Spinal cord (tissue), 10 donors: ENCODE measurements around the gene NLRX1. TPM values are rescaled to one million over a fixed set of nuclear protein-coding genes. Genes with fewer than 3 reads are reported as not detected.
"Not testable (repeated sequence)": the region's sequence is repeated elsewhere in the genome, so short reads cannot be mapped to it uniquely, and the experiment has no call there.

Source experiments
- DNase-seq, 6 donors: peaks; one replicate each; pipeline versions ENCODE4 v3.0.0 to v3.0.0-alpha.2; 2013 to 2015; ENCODE audit warnings: low spot score in 6 of 6, low read depth in 4 of 6
- H3K27ac ChIP-seq: one replicate; pipeline ENCODE4 v1.5.1; 2013; ENCODE audit warnings: low read depth, low read length, control low read depth
- H3K27me3 ChIP-seq: one replicate; pipeline ENCODE4 v1.6.1; 2013; ENCODE audit warnings: low read length; ENCODE audit not compliant: control insufficient read depth, insufficient read depth
- H3K36me3 ChIP-seq: one replicate; pipeline ENCODE4 v1.6.1; 2013; ENCODE audit warnings: low read length; ENCODE audit not compliant: control insufficient read depth, insufficient read depth
- H3K4me1 ChIP-seq: one replicate; pipeline ENCODE4 v1.6.1; 2013; ENCODE audit warnings: low read length; ENCODE audit not compliant: control insufficient read depth, insufficient read depth
- H3K4me3 ChIP-seq: one replicate; pipeline ENCODE4 v1.5.1; 2013; ENCODE audit warnings: low read depth, low read length, control low read depth
- H3K9me3 ChIP-seq: one replicate; pipeline ENCODE4 v1.6.1; 2013; ENCODE audit warnings: low read length; ENCODE audit not compliant: control insufficient read depth, insufficient read depth
- WGBS: methylation state at CpG from one replicate; pipeline ENCODE4 v1.1.5; 2013; ENCODE audit warnings: missing lambda C conversion rate; ENCODE audit not compliant: insufficient coverage; 5-methylcytosine and 5-hydroxymethylcytosine counted together
- polyA plus RNA-seq, 2 donors: library from polyadenylated mRNA; unstranded; fragments of 120-200 nt; gene quantifications; one replicate each; pipeline ENCODE4 v1.2.1, GENCODE V29; 2013; ENCODE audit not compliant: insufficient read length in 2 of 2
- total RNA-seq, 2 donors: library from RNA; depleted of rRNA in 1 of 2; stranded (reverse); fragments of 120-200 nt in 1 of 2; fragments of >200 nt in 1 of 2; gene quantifications; one replicate each; pipeline versions ENCODE4 v1.2.3 to v1.2.4, GENCODE V29; 2013 to 2014
- donor health status: healthy.

NLRX1 gene
- total and polyA plus RNA-seq, 4 donors: 8.9 to 15.6 (median 9.9) TPM

- no peaks in the 10 kb centered on the region for H3K9me3 ChIP-seq
- no peak overlapping the region for H3K4me3 ChIP-seq
- DNase-seq: no peak
- H3K27me3 ChIP-seq: no peaks in the 10 kb centered on the region
- H3K4me1 ChIP-seq: peaks cover 8% of the 10 kb centered on the region
- WGBS: 83% methylated on average over 6 of the region's 8 CpGs
- no peak overlapping the region for H3K27ac ChIP-seq
- H3K36me3 ChIP-seq: no peaks in the 10 kb centered on the region
These were observed 2.0 kb upstream of the NLRX1 start for GRCh38 chr11:119166368-119167076.

- 82% methylated on average over 4 of the region's 10 CpGs for WGBS
These were observed 1.5 kb upstream of the NLRX1 start for GRCh38 chr11:119167077-119167458.

GRCh38 chr11:119167933-119168332 lies 592 bp upstream of the NLRX1 start:
- Histone ChIP-seq H3K4me1 (peaks cover 8% of the 10 kb centered on the region), H3K4me3 (no peak overlapping the region), H3K9me3 (no peaks in the 10 kb centered on the region), H3K36me3 (peaks cover 3% of the 10 kb centered on the region), H3K27me3 (no peaks in the 10 kb centered on the region), H3K27ac (no peak overlapping the region)
- WGBS: 71% methylated on average over 4 of the region's 6 CpGs
- peak in 1 of 6 donors; percentile 17 for DNase-seq

More at GRCh38 chr11:119167077-119167458, 1.5 kb upstream of the NLRX1 start:
- not testable (repeated sequence) for H3K36me3 ChIP-seq, DNase-seq, H3K27ac ChIP-seq, H3K9me3 ChIP-seq, H3K4me1 ChIP-seq, H3K4me3 ChIP-seq, H3K27me3 ChIP-seq

- DNase-seq: no peak
- Histone ChIP-seq H3K4me3 (peak overlapping the region; percentile 44), H3K27me3 (no peaks in the 10 kb centered on the region), H3K27ac (no peak overlapping the region), H3K36me3 (peaks cover 13% of the 10 kb centered on the region), H3K9me3 (no peaks in the 10 kb centered on the region), H3K4me1 (peaks cover 9% of the 10 kb centered on the region)
- 35% methylated on average over 14 of the region's 15 CpGs for WGBS
These were observed 776 bp downstream of the NLRX1 start for GRCh38 chr11:119169282-119169719.

GRCh38 chr11:119172513-119172912 lies 4.0 kb downstream of the NLRX1 start:
- Histone ChIP-seq H3K27ac (no peak overlapping the region), H3K4me1 (peaks cover 11% of the 10 kb centered on the region), H3K36me3 (peaks cover 22% of the 10 kb centered on the region), H3K27me3 (no peaks in the 10 kb centered on the region), H3K4me3 (no peak overlapping the region), H3K9me3 (no peaks in the 10 kb centered on the region)
- DNase-seq: no peak
- 83% methylated on average over 1 of the region's 2 CpGs for WGBS

- Histone ChIP-seq H3K36me3 (peaks cover 25% of the 10 kb centered on the region), H3K27me3 (no peaks in the 10 kb centered on the region), H3K4me3 (no peak overlapping the region), H3K4me1 (peaks cover 11% of the 10 kb centered on the region), H3K27ac (no peak overlapping the region), H3K9me3 (no peaks in the 10 kb centered on the region)
- no peak for DNase-seq
- 89% methylated on average over 21 of the region's 21 CpGs for WGBS
These were observed 4.9 kb downstream of the NLRX1 start for GRCh38 chr11:119173453-119173852.

- Histone ChIP-seq H3K27me3 (no peaks in the 10 kb centered on the region), H3K9me3 (no peaks in the 10 kb centered on the region), H3K4me3 (no peak overlapping the region), H3K36me3 (peaks cover 36% of the 10 kb centered on the region), H3K4me1 (peaks cover 3% of the 10 kb centered on the region), H3K27ac (no peak overlapping the region)
- DNase-seq: no peak
- WGBS: no CpG with 5 or more reads among the region's 6 CpGs
These were observed 7.1 kb downstream of the NLRX1 start for GRCh38 chr11:119175493-119176077.

GRCh38 chr11:119178166-119178680 lies 9.7 kb downstream of the NLRX1 start:
- Histone ChIP-seq H3K4me3 (no peak overlapping the region), H3K9me3 (no peaks in the 10 kb centered on the region), H3K36me3 (peaks cover 55% of the 10 kb centered on the region), H3K4me1 (peaks cover 3% of the 10 kb centered on the region), H3K27ac (peak overlapping the region; percentile 48), H3K27me3 (no peaks in the 10 kb centered on the region)
- DNase-seq: no peak
- WGBS: 53% methylated on average over 2 of the region's 4 CpGs

- WGBS: 96% methylated on average over 6 of the region's 6 CpGs
- Histone ChIP-seq H3K9me3 (no peaks in the 10 kb centered on the region), H3K27ac (no peak overlapping the region), H3K4me3 (no peak overlapping the region), H3K4me1 (peaks cover 2% of the 10 kb centered on the region), H3K27me3 (no peaks in the 10 kb centered on the region), H3K36me3 (peaks cover 50% of the 10 kb centered on the region)
- no peak for DNase-seq
These were observed 10.8 kb downstream of the NLRX1 start for GRCh38 chr11:119179342-119179741.

GRCh38 chr11:119179983-119180382 lies 11.5 kb downstream of the NLRX1 start:
- no peaks in the 10 kb centered on the region for H3K4me1 ChIP-seq
- H3K27ac ChIP-seq: no peak overlapping the region
- WGBS: 93% methylated on average over 10 of the region's 10 CpGs
- H3K36me3 ChIP-seq: peaks cover 44% of the 10 kb centered on the region
- no peak overlapping the region for H3K4me3 ChIP-seq
- no peaks in the 10 kb centered on the region for H3K27me3 ChIP-seq
- DNase-seq: no peak
- H3K9me3 ChIP-seq: no peaks in the 10 kb centered on the region
